ENCODE results near the gene MAPKAPK3.
"Not testable (repeated sequence)": the region's sequence is repeated elsewhere in the genome, so short reads cannot be mapped to it uniquely, and the experiment has no call there.

MAPKAPK3 gene

DNA sequence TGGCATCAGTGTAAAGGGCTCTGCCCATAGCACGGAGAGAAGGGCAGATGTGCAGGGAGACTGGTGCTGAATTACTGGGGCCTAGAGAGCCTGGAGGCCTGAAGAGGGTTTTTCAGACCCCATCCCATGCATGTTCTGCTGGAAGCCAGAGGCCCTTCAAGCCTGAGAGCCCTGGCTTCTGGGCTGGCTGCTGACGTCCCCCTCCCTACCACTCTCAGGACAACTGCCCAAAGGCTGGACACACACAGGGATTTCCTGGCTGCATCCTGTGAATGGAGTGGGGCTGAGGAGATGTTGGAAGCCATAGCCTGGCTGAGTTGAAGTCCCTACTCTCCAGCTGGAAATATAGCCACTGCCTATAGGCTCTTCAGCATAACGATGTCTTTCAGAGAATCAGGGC lies 40.9 kb downstream of the MAPKAPK3 start:
- DNase-seq: no peak

- DNase-seq: no peak
Measured at GRCh38 chr3:50658416-50658815, 41.5 kb downstream of the MAPKAPK3 start.

DNA sequence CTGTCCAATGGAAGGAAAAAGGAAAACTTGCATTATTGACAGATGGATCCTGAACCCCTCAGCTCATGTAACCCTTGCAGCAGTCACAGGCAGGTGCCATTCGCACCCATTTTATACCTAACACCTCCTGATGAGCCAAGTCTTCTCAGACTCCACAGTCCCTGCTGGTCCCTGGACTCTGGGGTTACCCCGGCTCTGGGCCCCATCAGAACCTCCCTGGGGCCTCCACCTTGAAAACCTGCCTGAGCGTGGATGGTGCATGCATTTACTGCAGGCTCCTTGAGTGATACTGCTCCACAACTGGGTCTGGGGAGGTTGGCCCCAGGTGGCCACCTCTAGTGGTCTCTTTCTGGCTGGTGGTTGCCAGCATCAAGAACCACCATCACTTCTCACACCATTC lies 41.9 kb downstream of the MAPKAPK3 start:
- DNase-seq: no peak

- no peak for DNase-seq
Measured at GRCh38 chr3:50660386-50660785, 43.4 kb downstream of the MAPKAPK3 start.

GRCh38 chr3:50661321-50661837 lies 44.4 kb downstream of the MAPKAPK3 start:
- DNase-seq: no peak

DNA sequence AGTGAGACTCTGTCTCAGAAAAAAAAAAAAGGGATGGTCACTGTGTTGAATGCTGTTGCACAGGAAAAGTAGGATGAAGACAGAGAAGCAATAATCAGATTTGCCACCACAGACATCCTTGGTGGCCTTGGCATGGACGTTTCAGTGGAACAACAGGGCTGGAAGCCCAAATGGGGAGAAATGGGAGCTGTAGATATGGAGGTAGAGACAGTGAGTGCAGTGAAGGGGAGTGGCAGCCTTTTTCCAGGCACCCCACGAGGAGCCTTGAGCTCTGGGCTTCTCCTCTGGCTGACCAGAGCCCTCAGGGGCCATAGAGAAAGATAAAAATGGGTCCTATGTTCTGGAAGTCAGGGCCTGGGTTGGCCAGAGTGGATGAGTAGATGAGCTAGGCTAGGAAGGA lies 45.5 kb downstream of the MAPKAPK3 start:
- DNase-seq: no peak

- no peak for DNase-seq
Measured at GRCh38 chr3:50665081-50665840, 48.3 kb downstream of the MAPKAPK3 start.

GRCh38 chr3:50665841-50666115 lies 48.8 kb downstream of the MAPKAPK3 start:
- DNase-seq: not testable (repeated sequence)

GRCh38 chr3:50666837-50667236 lies 49.9 kb downstream of the MAPKAPK3 start:
- no peak for DNase-seq

DNA sequence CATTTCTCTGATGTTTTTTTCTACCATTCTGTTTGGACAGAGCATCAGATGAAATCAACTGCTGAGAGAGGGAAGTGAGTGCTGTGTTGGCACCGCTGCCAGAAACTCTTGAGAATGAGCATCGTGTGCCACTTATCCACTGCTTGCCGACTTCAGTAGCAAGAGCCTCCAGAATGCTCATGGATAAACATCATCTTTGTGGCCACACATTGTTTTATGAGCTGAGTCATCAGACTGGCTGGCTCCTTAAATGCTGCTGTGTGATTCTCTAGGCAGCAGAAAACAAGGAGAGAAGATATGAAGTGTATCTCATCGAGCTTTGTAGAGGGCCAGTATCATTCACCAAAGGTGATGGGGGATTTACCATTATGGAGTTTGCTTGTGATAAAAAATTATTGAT lies 54.4 kb downstream of the MAPKAPK3 start:
- DNase-seq: no peak

DNA sequence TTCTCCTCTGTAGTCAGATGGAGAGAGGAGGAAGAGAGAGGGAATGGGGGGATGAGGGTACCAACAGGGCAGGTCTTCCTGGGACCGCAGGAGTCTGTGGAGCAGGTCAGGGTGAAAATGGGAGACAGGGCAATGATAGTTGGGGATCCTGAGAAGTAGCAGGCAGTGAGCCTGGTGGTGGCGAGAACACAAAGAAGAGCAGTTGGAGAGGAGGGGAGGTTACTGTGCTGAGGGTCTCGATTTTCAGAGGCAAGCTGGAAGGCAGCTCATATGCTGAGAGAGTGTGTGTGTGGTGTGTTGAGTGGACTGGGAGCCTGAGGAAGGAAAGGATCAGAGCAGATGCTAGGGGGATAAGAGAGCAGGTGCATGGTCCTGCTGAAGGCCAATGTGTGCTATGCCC lies 55.7 kb downstream of the MAPKAPK3 start:
- no peak for DNase-seq

- DNase-seq: no peak
Measured at GRCh38 chr3:50673931-50674330, 57.0 kb downstream of the MAPKAPK3 start.

GRCh38 chr3:50674349-50675178 lies 57.6 kb downstream of the MAPKAPK3 start, which contains the start of gene DOCK3:
Gene DOCK3 (plus strand): TSS chr3:50674927. CDS start chr3:50675264, 337 bp downstream.
- peak; percentile 59 to 69 for DNase-seq

DNA sequence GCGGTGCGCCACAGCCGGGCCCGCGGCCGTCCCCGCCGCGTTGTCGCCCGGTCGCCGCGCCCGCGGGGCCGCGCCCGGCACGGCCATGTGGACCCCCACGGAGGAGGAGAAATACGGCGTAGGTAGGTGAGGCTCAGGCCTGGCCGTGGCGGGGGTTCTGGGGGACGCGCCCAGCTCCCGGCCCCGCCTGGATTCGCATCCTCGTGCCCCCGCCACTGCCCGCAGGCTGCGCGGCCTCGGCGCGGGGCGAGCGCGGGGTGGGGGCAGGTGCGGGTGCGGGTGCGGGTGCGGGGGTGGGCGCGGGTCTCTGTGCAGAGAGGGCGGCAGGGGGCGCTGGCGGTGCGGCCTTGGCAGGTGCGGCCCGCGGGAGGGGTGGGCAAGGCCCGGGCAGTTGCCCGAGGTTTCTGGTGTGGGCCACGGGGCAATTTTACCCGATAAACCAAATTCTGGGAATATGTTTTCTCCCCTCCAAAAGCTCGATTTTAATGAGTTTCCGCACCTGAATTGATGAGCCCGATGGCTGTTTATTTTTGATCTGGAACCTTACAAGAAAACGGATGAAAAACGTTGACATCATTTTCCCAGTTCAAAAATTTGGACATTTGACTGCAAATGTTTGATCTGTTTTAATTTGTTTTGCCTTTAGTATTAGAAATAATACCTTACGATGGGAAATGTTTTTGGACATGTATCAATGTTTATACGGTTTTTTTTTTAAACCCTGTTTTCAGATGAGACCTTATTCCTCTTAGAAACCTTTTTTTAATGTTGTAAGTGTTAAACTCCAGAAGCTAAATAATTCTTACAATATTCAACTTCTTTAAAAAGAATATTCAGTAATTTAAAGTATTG lies 58.5 kb downstream of the MAPKAPK3 start:
- peak; percentile 28 to 58 for DNase-seq

GRCh38 chr3:50676031-50676705 lies 59.2 kb downstream of the MAPKAPK3 start:
- DNase-seq: no peak

DNA sequence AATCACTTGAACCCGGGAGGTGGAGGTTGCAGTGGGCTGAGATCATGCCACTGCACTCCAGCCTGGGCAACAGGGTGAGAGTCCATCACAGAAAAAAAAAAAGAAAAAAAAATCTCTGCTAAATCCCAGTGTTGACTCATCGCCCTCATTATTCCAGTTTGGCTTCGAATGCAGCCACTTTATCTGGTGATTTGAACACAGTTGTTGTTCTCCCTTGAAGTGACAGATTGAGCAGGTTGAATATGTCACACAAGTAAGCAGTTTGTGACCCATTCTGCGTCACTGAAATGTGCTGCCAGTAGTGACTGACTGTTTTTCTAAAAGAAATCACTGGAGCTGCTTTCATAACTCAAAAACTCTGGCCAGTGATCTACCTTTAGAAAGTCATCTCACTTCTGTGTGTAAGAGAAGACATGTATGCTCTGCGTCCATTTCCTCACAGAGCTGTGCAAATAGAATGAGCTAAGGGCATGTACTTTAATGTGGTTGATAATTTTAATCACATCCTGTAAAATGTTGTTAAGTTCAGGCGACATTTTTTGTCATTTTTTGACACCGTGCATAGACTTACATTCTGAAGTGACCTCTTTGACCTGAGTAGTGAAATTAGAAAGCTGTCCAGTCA lies 70.3 kb downstream of the MAPKAPK3 start:
- DNase-seq: no peak

DNA sequence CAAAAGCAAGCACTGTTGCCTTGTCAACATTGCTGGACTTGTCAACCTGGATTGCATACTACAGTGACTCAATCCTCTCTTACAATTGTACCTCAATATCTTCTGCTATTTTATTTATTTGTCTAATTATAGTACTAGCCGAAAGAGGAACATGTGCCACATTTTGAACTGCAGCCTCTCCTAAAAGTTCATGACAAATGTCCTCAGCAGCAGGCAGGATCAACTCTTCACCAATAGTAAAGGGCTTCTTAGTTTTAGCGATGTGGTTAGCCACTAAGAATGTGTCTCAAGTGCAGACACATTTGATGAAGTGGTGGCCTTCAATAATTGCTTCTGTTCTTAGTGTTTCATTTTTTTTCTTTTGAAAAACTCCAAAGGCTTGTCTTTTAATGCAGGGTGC lies 71.0 kb downstream of the MAPKAPK3 start:
- DNase-seq: no peak

DNA sequence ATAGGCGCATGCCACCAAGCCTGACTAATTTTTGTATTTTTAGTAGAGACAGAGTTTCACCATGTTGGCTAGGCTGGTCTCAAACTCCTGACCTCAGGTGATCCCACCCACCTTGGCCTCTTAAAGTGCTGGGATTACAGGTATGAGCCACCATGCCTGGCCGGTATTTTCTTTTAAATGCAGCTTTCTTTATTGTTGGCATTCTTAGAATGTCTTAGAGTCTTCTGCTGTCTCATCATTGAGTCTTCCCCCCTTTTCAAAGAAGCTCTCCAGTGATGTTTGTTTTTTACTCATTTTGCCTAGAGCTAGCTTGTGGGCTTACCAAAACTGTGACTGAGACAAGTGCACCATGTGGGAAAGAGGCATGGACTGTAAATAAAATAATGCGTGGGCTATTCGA lies 71.7 kb downstream of the MAPKAPK3 start:
- not testable (repeated sequence) for DNase-seq

GRCh38 chr3:50689558-50689957 lies 72.6 kb downstream of the MAPKAPK3 start:
- DNase-seq: no peak

DNA sequence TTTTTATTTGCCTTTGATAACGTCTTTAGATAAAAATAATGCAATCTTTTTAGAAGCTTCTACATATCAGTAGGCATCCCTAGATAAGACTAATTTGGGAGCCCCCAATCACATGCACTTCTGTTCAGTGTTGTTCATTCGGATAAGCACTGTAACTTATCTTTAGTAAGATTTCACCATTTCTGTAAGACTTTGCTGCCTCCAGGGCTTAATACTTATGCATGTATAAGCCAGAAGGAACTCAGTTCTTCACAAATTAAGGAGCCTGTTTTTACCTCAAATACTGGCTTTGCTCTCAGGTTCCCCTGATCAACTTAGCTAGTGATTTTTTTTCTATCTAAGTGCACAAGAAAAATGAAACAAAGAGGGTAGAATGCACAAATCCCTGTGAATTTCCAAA lies 78.1 kb downstream of the MAPKAPK3 start:
- DNase-seq: no peak

GRCh38 chr3:50696276-50696675 lies 79.3 kb downstream of the MAPKAPK3 start:
- no peak for DNase-seq

GRCh38 chr3:50698269-50698668 lies 81.3 kb downstream of the MAPKAPK3 start:
- no peak for DNase-seq

All from CD4-positive, alpha-beta T cell treated with Interferon alpha-2 for 1 hour (primary cell).